Erythroblast (primary cell): Measurements from ENCODE around the gene SH2B2.

Source experiments
- GATA1 ChIP-seq: IDR thresholded peaks from 2 replicates; pipeline ENCODE4 v1.6.1; 2011; ENCODE audit warnings: low read depth, mild to moderate bottlenecking, control low read depth, low read length, moderate library complexity
- POLR2A ChIP-seq: IDR thresholded peaks from 2 replicates; pipeline ENCODE4 v1.6.1; 2011; ENCODE audit warnings: mild to moderate bottlenecking, low read length

GRCh38 chr7:102312317-102312716 is 25.6 kb downstream of the SH2B2 start:
- no peak for TF ChIP-seq POLR2A
- no peak for TF ChIP-seq GATA1
